Globus pallidus (tissue), 1 donor: Measurements from ENCODE around the gene LMTK2.

Experiments
- DNase-seq: peaks from one replicate; pipeline ENCODE4 v3.0.0-alpha.2; 2015; ENCODE audit warnings: low spot score

The LMTK2 gene

GRCh38 chr7:98203261-98203963 lies 96.8 kb downstream of the LMTK2 start:
- no peak for DNase-seq

DNA sequence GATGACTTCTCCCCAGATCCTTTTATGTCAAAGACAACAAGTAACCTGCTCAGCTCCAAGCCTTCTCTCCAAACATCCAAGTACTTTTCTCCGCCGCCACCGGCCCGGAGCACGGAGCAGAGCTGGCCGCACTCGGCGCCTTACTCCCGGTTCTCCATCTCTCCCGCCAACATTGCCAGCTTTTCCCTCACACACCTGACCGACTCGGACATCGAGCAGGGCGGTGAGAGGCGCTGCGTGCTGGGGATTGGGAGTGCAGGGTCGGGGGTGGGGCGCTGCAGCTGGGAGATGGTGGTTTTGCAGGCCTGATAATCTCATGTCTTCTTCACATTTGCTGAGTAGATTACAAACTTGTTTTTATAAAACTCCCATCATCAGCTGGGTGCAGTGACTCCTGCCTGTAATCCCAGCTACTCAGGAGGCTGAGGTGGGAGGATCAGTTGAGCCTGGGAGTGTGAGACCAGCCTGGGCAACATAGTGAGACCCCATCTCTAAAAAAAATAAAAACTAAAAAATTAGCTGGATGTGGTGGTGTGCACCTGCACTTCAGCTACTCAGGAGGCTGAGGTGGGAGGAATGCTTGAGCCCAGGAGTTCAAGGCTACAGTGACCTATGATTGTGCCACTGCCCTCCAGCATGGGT lies 97.4 kb downstream of the LMTK2 start:
- DNase-seq, result no peak

DNA sequence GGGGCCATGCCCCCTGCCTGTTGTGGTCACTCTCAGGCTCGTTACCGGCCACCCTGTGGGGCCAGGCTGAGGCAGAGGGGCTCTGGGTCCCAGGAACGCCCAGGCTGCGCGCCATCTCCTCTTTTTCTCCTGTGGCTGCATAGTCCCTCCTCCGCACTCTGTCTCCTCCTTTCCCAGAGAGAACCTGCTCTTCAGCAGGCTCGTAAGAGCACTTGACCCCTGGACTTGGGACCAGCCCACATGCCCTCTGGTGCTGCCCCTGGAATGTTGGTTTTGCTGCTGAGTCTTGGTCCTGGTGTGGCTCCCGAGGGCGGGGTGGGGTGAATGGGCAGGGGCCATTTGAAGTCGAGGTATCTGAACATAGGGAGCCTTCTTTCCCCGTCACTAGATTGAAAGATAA lies 98.0 kb downstream of the LMTK2 start:
- DNase-seq, result no peak

DNA sequence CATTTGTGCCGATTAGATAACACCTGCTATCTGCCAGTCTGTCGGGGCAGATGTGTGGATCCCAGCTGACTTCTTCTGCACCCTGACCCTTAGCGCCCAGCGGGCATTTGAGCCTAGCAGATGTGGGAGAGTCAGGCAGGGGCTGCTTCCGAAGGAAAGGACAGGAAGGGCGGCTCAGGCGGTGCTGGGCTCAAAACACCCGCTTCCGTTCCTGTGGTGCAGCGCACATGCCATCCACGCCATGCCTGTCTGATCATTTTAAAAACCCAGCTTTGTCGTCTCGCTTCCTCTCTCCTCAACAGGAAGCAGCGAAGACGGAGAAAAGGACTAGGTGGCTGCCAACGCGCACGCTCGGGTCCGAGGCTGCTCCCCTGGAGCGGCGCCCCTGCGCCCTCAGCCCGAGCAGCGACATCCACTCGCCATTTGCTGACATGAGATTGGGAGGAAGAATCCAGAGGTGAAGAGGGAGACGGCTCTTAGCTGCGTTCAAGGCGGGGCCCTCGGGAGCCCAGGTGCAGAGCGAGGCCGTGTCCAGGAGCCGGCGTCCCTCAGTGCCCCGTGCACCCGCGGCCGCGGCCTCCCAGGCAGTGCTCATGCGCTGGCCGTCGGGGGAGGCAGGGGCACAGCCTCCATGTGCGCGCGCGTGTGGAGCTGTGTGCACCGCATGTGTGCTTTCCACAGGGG lies 98.6 kb downstream of the LMTK2 start:
- no peak for DNase-seq

- no peak for DNase-seq
Measured at GRCh38 chr7:98206451-98207330, 100.0 kb downstream of the LMTK2 start.

DNA sequence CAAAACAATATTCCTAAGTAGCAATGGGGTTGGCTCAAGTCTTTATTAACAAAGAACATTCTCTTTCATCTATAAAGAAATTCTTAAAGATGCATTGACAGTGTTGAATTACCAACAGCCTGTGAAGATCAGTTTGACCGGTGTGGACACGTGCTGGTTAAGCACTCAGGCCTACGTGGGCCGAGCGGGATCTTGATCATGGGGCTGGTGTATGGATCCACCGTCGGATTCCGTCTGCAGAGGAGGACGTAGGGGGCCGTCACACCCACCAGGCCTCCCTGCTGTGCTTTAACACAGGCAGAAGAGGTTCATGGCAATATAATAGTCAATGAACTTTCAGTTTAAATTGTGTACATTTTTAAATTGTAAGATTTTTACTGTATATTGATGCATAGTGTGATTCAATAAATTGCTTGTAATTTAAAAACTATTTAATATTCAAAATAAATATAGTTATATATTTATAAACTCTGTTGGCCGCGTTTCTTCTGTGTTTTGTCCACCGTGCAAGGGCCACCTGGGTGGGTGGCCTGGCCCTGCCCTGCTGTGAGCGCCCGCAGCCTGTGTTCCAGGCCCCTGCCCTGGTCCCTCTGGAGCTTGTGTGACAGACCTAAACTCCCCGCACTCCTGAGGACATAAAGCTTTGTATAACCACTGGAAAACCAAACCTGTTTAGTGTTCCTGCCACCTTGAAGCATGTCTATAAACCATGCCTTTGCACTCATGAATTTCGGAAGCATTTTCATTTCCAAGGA lies 102.7 kb downstream of the LMTK2 start:
- no peak for DNase-seq

DNA sequence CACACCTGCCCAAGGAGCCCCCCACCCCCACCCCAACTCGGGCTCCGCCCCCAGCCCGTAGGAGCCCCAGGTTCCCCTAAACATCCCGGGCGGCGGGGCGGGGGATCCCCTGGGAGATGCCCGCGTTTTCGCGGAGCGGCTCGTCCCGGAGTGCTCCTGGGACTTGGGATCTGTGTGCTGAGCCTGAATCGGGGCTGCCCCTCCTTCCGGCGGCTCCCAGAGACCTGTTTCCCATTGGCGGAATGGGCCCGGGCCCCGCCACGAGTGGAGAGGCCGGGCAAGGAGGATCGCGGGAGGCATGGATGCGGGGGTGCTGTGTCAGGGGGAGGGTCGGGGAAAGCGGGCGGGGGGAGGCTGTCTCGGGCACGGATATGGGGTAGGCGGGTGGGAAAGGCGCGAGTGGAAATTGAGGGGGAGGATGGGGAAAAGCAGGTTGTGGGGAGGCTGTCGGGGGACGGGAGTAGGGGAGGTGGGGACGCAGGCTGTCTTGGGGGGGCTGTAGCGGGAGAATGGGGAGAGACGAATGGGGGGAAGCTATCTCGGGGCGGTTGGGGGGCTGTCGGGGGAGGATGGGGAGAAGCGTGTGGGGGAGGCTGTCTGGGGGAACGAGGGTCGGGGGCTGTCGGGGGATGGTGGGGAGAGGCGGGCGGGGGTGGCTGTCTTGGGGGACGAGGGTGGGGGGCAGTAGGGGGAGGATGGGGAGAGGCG lies 104.0 kb downstream of the LMTK2 start:
- DNase-seq, result no peak

DNA sequence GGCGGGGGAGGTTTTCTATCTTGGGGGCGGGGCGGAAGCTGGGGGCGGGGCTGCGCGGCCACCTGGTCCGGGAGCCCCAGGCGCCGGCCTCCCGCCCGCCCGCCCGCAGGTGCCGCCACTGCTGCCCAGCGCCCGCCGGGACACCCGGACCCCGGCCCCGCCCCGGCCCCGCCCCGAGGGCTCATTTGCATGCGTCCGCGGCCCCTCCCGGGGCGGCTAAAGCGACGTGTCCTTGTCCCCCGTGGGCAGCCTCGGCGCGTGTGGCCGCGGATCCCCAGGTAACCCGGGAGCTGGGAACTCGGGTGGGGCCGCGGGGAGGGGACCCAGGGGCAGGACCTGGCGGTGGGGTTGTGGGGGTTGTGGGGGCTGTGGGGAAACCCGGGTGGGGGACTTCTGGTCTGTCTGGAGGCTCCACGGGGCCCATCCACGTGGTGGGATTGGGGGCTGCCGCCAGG lies 104.6 kb downstream of the LMTK2 start, which contains the start of gene BHLHA15:
Gene BHLHA15, plus strand, starts transcription at position 219 of the 455 bp plus-strand sequence. CDS start 871 bp downstream, outside the sequence.
- no peak for DNase-seq

DNA sequence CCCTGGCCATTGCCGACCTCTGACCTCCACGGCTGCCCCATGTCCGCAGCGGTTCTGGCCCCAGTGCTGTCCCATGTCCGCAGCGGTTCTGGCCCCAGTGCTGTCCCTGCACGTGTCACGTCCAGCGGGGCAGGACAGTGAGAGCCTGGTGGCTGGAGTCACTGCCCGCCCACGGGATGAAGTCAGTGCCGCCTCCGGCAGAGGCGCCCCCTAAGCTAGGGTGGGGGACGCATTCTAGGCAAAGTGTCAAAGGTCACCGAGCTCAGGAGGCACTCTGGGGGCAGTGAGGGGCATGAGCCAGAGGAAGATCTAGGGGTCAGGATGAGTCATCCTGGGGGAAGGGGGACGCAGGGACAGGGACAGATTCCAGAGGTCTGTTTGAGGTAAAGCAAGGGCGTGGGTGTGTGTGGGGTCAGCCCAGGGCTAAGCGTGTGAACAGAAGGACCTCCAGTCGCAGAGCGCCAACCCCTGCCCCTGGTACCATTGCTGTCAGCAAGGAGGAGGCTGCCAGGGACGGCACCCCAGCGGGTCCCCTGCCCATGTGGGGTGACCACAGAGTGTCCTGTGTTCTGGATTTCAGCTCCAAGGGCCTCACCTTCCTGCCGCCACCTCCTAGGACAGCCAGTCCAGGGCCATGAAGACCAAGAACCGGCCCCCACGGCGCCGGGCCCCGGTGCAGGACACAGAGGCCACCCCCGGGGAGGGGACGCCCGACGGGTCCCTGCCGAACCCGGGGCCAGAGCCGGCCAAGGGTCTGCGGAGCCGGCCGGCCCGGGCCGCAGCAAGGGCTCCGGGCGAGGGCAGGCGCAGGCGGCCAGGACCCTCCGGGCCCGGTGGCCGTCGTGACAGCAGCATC lies 105.2 kb downstream of the LMTK2 start:
- DNase-seq, result no peak

DNA sequence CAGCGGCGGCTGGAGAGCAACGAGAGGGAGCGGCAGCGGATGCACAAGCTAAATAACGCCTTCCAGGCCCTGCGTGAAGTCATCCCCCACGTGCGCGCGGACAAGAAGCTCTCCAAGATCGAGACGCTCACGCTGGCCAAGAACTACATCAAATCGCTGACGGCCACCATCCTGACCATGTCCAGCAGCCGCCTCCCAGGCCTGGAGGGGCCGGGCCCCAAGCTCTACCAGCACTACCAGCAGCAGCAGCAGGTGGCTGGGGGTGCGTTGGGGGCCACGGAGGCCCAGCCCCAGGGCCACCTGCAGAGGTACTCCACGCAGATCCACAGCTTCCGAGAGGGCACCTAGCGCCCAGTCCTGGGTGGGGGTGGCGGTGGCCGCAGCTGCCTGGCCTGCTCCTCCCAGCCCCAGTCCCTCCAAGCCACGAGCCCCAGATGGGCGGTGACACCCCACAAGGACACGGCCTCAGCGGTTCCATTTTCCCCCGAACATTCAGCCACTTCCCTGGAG lies 105.9 kb downstream of the LMTK2 start:
- DNase-seq, result no peak

DNA sequence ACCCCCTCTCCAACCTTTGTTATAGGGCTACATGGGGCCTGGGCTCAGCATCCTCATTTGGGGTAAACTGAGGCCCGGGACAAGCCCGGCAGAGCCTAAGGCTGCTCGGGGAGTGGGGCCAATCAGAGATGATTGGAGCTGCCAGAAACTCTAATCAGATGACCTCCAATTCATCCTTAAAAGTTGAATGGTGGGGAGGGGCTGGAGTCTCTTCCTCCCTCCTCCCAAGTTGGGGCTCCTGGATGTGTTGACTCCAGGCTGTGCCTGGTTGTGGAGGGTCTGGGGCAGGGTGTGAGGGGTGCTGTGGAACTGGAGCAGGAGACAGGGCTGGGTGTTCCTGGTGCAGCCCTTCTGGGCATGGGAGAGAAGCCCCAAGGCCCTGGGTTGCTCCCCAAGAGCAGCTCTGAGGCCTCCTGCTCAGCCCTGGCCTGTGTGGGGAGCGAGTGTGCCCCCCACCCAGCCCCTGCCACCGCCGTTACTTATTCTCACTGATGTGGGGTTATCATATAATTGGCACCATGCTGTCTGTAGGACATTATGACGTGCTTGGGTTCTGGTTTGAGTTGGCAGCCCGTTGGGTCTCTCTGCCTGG lies 106.7 kb downstream of the LMTK2 start:
- no peak for DNase-seq

DNA sequence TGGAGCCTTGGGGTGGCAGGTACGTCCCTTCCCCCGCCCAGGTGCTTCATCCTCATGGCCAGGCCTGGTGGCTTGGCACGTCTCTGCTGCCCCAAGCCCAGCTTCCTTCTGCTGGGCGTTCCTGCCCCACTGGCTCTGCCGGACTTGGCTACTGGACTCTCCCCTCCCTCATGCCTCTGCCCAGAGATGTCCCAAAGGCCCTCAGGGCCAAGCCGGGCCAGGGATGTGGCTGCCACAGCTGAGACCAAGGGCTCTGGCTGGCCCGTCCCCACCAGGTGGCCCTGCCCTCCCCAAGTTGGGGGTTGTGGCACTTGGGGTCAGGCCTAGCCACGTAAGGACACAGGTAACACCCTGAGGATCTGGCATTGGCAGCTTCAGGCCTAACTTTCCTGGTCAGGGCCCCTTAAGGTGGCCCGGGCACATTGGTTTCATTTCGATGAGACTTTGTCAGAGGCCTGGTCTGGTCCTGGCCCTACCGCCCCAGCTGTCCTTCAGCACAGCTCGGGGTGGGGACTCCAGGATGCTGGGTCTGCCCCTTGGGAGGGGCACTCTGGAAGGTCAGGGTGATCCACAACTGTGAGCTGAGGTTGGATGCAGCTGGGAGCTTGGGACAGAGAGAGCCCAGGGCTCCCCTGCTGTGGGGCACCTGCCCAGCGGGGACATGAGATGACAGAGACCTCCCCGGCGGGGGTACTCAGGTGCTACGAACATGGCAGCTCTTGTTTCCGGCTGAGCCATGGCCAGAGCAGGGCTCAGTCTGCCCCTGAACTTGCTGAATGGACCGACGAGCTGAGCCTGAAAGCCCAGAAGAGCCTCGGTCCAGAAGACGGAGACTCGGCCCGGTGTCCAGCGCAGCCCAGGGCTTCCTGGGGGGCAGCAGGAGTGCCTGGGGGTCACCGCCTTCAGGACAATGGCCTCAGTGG lies 107.5 kb downstream of the LMTK2 start:
- DNase-seq, result no peak

- no peak for DNase-seq
Measured at GRCh38 chr7:98214811-98215321, 108.2 kb downstream of the LMTK2 start.

- no peak for DNase-seq
Measured at GRCh38 chr7:98215561-98216495, 109.2 kb downstream of the LMTK2 start.

- DNase-seq, result no peak
Measured at GRCh38 chr7:98216941-98217622, 110.4 kb downstream of the LMTK2 start.
